NK-92 treated with Interleukin-12 subunit alpha and Interleukin-12 subunit beta, amount 100 ng/mL, for 24 hours (cell line): ENCODE results near the gene CLEC7A.

Experiments
- DNase-seq: peaks from one replicate; lab custom pipeline; 2025; lab: John Stamatoyannopoulos, UW

CLEC7A gene

GRCh38 chr12:10094646-10095395, 35.2 kb downstream of the CLEC7A start:
- DNase-seq, result no peak

- no peak for DNase-seq
Observed at GRCh38 chr12:10088955-10089900, 40.8 kb downstream of the CLEC7A start.

GRCh38 chr12:10088031-10088430, 42.0 kb downstream of the CLEC7A start:
- DNase-seq, result no peak

GRCh38 chr12:10086387-10086786, 43.6 kb downstream of the CLEC7A start:
- DNase-seq, result no peak

- DNase-seq, result no peak
Observed at GRCh38 chr12:10084733-10085132, 45.3 kb downstream of the CLEC7A start.

- DNase-seq, result no peak
Observed at GRCh38 chr12:10082117-10082874, 47.7 kb downstream of the CLEC7A start.

- DNase-seq, result no peak
Observed at GRCh38 chr12:10075451-10075850, 54.5 kb downstream of the CLEC7A start.

GRCh38 chr12:10073261-10073660, 56.7 kb downstream of the CLEC7A start:
- no peak for DNase-seq

GRCh38 chr12:10072131-10072530, 57.9 kb downstream of the CLEC7A start:
- DNase-seq, result no peak

GRCh38 chr12:10070380-10070779, 59.6 kb downstream of the CLEC7A start:
- DNase-seq, result no peak

- DNase-seq, result no peak
Observed at GRCh38 chr12:10069976-10070375, 60.0 kb downstream of the CLEC7A start.

GRCh38 chr12:10069099-10069498, 60.9 kb downstream of the CLEC7A start:
- DNase-seq, result no peak

- DNase-seq, result no peak
Observed at GRCh38 chr12:10068644-10069043, 61.4 kb downstream of the CLEC7A start.

- DNase-seq, result no peak
Observed at GRCh38 chr12:10067942-10068341, 62.1 kb downstream of the CLEC7A start.

- DNase-seq, result no peak
Observed at GRCh38 chr12:10067264-10067663, 62.7 kb downstream of the CLEC7A start.
